NB4 (cell line): ENCODE results near the gene VPS13C.
"Not testable (repeated sequence)": the region's sequence is repeated elsewhere in the genome, so short reads cannot be mapped to it uniquely, and the experiment has no call there.

Experiments used
- DNase-seq: peaks from one replicate; pipeline ENCODE4 v3.0.0; 2010; ENCODE audit warnings: low read depth
- H3K4me3 ChIP-seq: one replicate; pipeline ENCODE4 v1.5.1; 2011; ENCODE audit warnings: mild to moderate bottlenecking, low read depth, low read length, moderate library complexity
- MYC ChIP-seq: IDR thresholded peaks from 2 replicates; pipeline ENCODE4 v1.6.1; 2011; ENCODE audit warnings: low read depth, low read length
- POLR2A ChIP-seq: IDR thresholded peaks from 2 replicates; pipeline ENCODE4 v1.6.1; 2011; ENCODE audit warnings: mild to moderate bottlenecking; ENCODE audit not compliant: insufficient read length; ENCODE audit errors: extremely low read depth
- TF ChIP-seq, protein P1 (sequence below): IDR thresholded peaks from one replicate; pipeline ENCODE4 v1.5.1; 2012; ENCODE audit warnings: low read depth, low read length
- TF ChIP-seq, protein P2 (sequence below): IDR thresholded peaks from 2 replicates; pipeline ENCODE4 v1.6.1; 2011; ENCODE audit warnings: low read depth, low read length

Gene VPS13C

DNA sequence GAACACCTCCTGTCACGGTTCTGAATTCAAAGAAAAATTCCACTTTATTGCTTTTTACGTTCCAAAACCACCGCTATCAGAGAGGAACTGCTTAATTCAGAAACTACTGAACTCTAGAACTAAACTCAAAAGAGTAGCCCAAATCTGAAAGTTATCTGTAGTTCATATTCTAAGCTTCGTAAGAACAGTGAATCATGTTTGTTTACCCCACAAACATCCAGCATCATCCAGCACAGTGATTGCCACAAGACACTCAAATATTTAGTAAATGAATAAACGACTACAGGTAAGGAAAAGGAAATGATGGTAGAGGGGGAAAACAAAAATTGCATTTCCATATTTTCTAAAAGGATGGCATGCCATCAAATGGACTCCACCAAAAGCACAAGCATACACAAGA lies 32.3 kb downstream of the VPS13C start:
- H3K4me3 ChIP-seq: no peak overlapping the region
- DNase-seq: no peak
- TF ChIP-seq, protein P1, sequence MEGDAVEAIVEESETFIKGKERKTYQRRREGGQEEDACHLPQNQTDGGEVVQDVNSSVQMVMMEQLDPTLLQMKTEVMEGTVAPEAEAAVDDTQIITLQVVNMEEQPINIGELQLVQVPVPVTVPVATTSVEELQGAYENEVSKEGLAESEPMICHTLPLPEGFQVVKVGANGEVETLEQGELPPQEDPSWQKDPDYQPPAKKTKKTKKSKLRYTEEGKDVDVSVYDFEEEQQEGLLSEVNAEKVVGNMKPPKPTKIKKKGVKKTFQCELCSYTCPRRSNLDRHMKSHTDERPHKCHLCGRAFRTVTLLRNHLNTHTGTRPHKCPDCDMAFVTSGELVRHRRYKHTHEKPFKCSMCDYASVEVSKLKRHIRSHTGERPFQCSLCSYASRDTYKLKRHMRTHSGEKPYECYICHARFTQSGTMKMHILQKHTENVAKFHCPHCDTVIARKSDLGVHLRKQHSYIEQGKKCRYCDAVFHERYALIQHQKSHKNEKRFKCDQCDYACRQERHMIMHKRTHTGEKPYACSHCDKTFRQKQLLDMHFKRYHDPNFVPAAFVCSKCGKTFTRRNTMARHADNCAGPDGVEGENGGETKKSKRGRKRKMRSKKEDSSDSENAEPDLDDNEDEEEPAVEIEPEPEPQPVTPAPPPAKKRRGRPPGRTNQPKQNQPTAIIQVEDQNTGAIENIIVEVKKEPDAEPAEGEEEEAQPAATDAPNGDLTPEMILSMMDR: no peak
- TF ChIP-seq POLR2A: no peak
- TF ChIP-seq, protein P2, sequence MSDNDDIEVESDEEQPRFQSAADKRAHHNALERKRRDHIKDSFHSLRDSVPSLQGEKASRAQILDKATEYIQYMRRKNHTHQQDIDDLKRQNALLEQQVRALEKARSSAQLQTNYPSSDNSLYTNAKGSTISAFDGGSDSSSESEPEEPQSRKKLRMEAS: no peak
- no peak for TF ChIP-seq MYC

DNA sequence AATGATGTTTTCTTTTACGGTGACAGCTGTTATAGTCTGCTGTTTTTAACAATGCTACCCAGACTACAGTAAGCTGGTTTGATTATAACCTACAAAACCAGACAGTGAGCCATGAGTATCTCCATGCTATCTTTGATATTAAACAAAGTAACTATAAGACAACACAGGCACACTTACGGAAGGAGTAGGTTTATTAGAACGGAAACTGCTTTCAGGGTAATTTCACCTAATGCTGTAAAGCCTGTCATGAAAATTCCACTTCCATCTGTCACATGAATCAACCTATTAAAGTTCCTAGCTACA lies 33.0 kb downstream of the VPS13C start:
- DNase-seq: no peak
- no peak overlapping the region for H3K4me3 ChIP-seq
- TF ChIP-seq MYC (no peak), POLR2A (no peak)
- TF ChIP-seq, protein P2: no peak
- TF ChIP-seq, protein P1: no peak

DNA sequence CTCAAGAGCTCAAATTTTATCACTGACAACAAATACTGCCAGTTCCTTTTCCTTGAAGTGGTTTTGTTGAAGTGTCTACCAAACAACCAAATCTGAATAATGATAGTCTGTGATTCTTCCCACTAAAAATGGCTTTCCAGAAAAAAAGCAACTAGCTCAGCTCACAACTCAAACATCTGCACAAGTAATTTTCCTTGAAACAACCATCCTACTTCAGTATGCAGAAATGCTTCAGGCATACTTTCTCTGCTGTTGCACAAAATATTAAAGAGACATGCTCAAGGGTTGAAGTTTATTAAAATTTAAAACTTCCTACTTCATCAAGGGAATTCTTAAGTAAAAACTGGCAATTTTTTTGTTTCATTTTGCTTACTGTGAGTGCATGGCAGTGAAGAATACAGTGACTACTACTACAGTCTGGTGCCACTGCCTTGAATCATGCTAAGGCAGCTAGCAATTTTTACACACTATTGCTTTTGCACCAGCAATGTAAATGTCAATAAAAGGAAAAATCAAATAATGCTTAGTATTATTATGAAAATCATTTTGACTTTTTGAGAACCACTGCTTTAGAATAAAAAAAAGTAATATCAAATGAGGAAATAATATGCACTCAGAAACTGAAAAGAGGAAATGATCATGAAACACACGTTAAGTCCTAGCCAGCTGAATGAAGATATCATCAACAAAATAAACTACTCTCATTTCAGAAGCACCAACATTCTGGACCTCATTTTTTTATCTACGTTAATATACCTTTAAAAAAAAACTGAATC lies 33.6 kb downstream of the VPS13C start:
- DNase-seq: no peak
- TF ChIP-seq, protein P2: no peak
- TF ChIP-seq MYC: no peak
- TF ChIP-seq, protein P1: no peak
- TF ChIP-seq POLR2A: no peak
- H3K4me3 ChIP-seq: no peak overlapping the region

DNA sequence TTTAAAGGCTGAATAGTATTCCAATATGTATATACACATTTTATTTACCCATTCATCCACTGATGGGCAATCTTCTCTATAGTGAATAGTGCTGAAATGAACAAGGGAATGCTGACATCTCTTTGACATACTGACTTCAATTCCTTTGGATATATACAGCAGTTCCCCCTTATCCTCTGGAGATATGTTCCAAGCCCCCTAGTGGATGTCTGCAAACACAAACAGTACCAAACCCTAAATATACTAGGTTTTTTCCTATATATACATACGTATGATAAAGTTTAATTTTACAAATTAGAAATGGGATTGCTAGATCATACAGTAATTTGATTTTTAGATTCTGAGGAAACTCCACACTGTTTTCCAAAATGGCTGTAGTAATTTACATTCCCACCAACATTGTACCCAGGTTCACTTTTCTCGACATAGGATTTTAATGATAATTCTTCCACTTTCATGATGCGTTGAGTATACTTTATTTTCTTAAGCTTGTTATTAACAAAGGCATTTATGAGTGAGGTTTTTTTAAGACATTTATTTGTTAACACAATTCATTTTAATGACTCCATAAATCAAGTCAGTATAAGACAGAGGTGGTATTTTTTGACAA lies 38.2 kb downstream of the VPS13C start:
- no peak for TF ChIP-seq POLR2A
- TF ChIP-seq MYC: no peak
- TF ChIP-seq, protein P2: no peak
- TF ChIP-seq, protein P1: peak; percentile 46
- peak; percentile 10 for DNase-seq
- no peak overlapping the region for H3K4me3 ChIP-seq

DNA sequence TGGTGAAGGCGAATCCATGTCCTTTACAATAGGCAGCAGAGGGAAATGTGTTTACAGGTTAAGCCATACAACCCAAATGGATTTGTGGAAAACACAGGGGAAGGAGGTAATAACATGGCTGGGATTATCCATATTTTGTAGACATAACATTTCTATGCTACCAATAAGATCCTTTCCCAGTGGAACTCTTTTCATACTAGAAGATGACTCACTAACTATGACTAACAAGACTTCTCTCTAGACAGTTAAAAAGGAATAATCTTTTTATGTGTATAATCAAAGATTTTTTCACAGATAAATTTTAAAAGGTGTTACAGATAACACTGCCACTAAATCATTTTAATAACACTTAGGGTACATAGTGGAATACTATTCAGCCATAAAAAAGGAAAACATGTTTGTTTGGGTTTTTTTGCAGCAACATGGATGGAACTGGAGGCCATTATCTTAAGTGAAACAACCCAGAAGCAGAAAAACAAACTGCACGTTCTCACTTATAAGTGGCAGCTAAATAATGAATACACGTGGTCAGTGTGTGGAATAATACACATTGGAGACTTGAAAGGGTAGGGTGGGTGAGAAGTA lies 39.6 kb downstream of the VPS13C start:
- TF ChIP-seq, protein P2: no peak
- TF ChIP-seq POLR2A: no peak
- TF ChIP-seq, protein P1: no peak
- no peak for TF ChIP-seq MYC
- no peak overlapping the region for H3K4me3 ChIP-seq
- no peak for DNase-seq

DNA sequence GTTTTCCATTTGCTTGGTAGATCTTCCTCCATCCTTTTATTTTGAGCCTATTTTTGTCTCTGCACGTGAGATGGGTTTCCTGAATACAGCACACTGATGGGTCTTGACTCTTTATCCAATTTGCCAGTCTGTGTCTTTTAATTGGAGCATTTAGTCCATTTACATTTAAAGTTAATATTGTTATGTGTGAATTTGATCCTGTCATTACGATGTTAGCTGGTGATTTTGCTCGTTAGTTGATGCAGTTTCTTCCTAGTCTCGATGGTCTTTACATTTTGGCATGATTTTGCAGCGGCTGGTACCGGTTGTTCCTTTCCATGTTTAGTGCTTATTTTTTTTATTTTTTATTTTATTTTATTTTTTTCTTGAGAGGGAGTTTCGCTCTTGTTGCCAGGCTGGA lies 54.9 kb downstream of the VPS13C start:
- DNase-seq, H3K4me3 ChIP-seq: not testable (repeated sequence)
